Peyer's patch (tissue), 4 donors: ENCODE measurements around the gene CFAP69. TPM values are rescaled to one million over a fixed set of nuclear protein-coding genes. Genes with fewer than 3 reads are reported as not detected.

Experiments used
- DNase-seq, 3 donors: peaks; one replicate each; pipeline ENCODE4 v3.0.0-alpha.2; 2017 to 2019
- H3K27ac ChIP-seq, 4 donors: fragments of 200-600 bp; sonication (generic); one replicate each; pipeline ENCODE4 v1.5.1; 2016 to 2019
- H3K27me3 ChIP-seq, 2 donors: fragments of 200-600 bp; sonication (generic); one replicate each; pipeline ENCODE4 v1.5.1; 2019
- H3K36me3 ChIP-seq, 3 donors: fragments of 200-600 bp; sonication (generic); one replicate each; pipeline ENCODE4 v1.5.1; 2016 to 2019
- H3K4me1 ChIP-seq, 4 donors: fragments of 200-600 bp; sonication (generic); one replicate each; pipeline ENCODE4 v1.5.1; 2016 to 2019
- H3K4me3 ChIP-seq, 4 donors: fragments of 200-600 bp; sonication (generic); 1 replicate in 3 of 4; 2 replicates in 1 of 4; pipeline ENCODE4 v1.5.1; 2016 to 2019; ENCODE audit warnings: mild to moderate bottlenecking in 1 of 4
- H3K9me3 ChIP-seq, 4 donors: fragments of 200-600 bp; sonication (generic); one replicate each; pipeline ENCODE4 v1.5.1; 2016 to 2019; ENCODE audit warnings: mild to moderate bottlenecking in 1 of 4
- POLR2A ChIP-seq, 2 donors: fragments of 450-650 bp; IDR thresholded peaks; one replicate each; pipeline ENCODE4 v1.5.1; 2017; ENCODE audit warnings: antibody characterized with exemption in 2 of 2, mild to moderate bottlenecking in 2 of 2, moderate library complexity in 2 of 2
- total RNA-seq, 4 donors: library from RNA; depleted of rRNA; stranded (reverse); fragments of >200 nt; gene quantifications; one replicate each; pipeline ENCODE4 v1.1.0, GENCODE V29; 2016
- TF ChIP-seq, protein P1 (sequence below), 6 experiments: fragments of 450-650 bp in 4 of 6; fragments of 200-600 bp in 2 of 6; sonication (generic) in 1 of 6; IDR thresholded peaks; one replicate each; pipeline ENCODE4 v1.5.1; 2017 to 2019; ENCODE audit warnings: antibody characterized with exemption in 6 of 6, mild to moderate bottlenecking in 3 of 6, moderate library complexity in 1 of 6

CFAP69 gene
- total RNA-seq, 4 donors from 2014 or later: 2.3 to 15.3 (median 11.9) TPM; not detected in 1

DNA sequence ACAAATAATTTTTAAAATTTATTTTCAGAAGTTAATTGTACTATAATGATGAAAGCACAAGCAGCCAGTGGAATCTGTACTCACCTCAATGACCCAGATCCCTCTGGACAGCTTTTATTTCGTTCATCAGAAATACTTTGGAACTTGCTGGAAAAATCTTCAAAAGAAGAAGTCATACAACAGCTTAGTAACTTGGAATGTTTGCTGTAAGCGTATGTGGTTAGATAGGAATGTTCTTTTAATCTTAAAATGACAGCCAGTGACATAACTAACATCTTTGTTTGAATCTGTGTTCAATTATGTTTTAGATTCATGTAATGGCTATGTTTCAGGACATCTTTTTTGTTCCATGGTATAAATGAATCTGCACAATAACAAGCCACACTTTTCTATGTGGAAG is 26.8 kb downstream of the CFAP69 start:
- Histone ChIP-seq H3K27me3 (no peaks in the 10 kb centered on the region), H3K4me3 (no peak overlapping the region), H3K36me3 (no peaks in the 10 kb centered on the region), H3K9me3 (no peaks in the 10 kb centered on the region), H3K27ac (no peak overlapping the region), H3K4me1 (no peaks in the 10 kb centered on the region)
- TF ChIP-seq, protein P1, sequence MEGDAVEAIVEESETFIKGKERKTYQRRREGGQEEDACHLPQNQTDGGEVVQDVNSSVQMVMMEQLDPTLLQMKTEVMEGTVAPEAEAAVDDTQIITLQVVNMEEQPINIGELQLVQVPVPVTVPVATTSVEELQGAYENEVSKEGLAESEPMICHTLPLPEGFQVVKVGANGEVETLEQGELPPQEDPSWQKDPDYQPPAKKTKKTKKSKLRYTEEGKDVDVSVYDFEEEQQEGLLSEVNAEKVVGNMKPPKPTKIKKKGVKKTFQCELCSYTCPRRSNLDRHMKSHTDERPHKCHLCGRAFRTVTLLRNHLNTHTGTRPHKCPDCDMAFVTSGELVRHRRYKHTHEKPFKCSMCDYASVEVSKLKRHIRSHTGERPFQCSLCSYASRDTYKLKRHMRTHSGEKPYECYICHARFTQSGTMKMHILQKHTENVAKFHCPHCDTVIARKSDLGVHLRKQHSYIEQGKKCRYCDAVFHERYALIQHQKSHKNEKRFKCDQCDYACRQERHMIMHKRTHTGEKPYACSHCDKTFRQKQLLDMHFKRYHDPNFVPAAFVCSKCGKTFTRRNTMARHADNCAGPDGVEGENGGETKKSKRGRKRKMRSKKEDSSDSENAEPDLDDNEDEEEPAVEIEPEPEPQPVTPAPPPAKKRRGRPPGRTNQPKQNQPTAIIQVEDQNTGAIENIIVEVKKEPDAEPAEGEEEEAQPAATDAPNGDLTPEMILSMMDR (IDR thresholded peaks at IDR 0.05): no peak
- TF ChIP-seq POLR2A (IDR thresholded peaks at IDR 0.05): no peak
- no peak for DNase-seq

DNA sequence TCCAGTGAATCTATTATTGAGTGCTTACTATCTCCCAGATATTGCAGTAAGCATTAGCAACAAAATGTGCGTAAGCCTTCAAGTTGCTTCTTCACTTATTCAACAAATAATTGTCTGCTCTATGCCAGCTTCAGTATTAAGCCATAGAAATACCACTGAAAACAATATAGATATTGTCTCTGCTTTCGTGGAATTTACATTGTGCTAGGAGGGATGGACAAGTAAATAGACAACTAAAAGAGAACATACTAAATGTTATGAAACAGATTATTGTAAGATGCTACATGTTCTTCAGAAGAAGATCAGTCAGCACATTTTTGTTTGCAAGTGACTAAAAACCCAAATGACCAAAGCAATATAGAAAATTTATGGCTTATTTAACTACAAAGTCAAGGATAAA is 27.3 kb downstream of the CFAP69 start:
- no peaks in the 10 kb centered on the region for H3K9me3 ChIP-seq
- no peaks in the 10 kb centered on the region for H3K27me3 ChIP-seq

GRCh38 chr7:90274161-90274560 is 29.2 kb downstream of the CFAP69 start:
- no peak overlapping the region for H3K4me3 ChIP-seq

More for the DNA sequence above, 27.3 kb downstream of the CFAP69 start:
- Histone ChIP-seq H3K4me3 (no peak overlapping the region), H3K27ac (no peak overlapping the region), H3K36me3 (no peaks in the 10 kb centered on the region), H3K4me1 (no peaks in the 10 kb centered on the region)
- DNase-seq: no peak
- no peak for TF ChIP-seq POLR2A (IDR thresholded peaks at IDR 0.05)
- TF ChIP-seq, protein P1 (IDR thresholded peaks at IDR 0.05): no peak

DNA sequence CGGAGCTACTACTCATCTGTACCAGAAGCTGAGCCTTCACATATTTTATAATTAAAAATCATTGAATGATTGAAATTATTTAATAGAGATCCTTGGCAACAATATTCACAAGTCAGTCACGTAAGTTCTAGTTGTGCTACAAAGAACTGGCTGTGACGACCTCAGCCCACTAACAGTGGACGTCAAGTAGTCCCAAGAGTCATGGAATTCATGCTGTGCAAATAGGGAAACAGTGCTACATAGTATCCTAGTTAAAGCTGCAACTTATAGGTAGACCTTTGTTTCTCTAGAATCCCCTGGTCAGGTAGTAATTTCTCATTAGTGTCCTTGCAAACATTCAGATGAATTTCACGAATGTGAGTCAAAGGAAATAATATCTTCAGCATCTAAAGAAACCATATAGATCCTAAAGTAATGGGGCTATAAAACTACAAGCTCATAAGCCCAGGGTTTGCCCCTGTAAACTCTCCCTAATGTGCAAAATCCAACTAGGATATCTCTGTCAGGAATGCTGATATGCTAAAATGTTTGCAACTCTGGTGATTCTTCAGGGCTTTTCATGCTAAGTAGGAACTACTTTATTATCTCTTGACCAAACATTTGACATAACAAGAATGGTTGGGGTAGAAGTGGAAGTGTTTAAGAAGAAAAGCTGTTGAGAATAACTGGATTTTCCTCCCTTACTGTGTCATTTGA is 31.2 kb downstream of the CFAP69 start:
- H3K36me3 ChIP-seq: no peaks in the 10 kb centered on the region
- H3K27me3 ChIP-seq: no peaks in the 10 kb centered on the region
- no peaks in the 10 kb centered on the region for H3K4me1 ChIP-seq
- H3K27ac ChIP-seq: no peak overlapping the region
- no peak overlapping the region for H3K4me3 ChIP-seq
- TF ChIP-seq POLR2A (IDR thresholded peaks at IDR 0.05): no peak
- TF ChIP-seq, protein P1 (IDR thresholded peaks at IDR 0.05): no peak
- no peak for DNase-seq
- no peaks in the 10 kb centered on the region for H3K9me3 ChIP-seq

More at GRCh38 chr7:90274161-90274560, 29.2 kb downstream of the CFAP69 start:
- no peak for DNase-seq
- no peak overlapping the region for H3K27ac ChIP-seq
- no peaks in the 10 kb centered on the region for H3K4me1 ChIP-seq
- TF ChIP-seq, protein P1 (IDR thresholded peaks at IDR 0.05): no peak
- no peak for TF ChIP-seq POLR2A (IDR thresholded peaks at IDR 0.05)
- H3K36me3 ChIP-seq: no peaks in the 10 kb centered on the region
- no peaks in the 10 kb centered on the region for H3K27me3 ChIP-seq
- no peaks in the 10 kb centered on the region for H3K9me3 ChIP-seq

DNA sequence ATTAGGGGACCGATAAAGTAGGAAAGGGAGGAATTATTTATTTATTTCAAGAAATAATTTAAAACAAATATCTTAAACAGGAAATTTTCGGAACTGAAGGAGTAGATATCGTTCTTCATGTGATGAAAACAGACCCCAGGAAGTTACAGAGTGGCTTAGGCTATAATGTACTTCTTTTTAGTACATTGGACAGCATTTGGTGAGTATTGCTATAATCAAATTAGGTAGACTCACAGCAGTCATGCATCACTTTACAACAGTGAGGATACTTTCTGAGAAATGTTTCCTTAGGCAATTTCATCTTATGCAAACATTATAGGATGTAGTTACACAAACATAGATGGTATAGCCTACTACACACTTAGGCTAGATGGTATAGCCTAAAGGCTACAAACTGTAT is 43.2 kb downstream of the CFAP69 start:
- Histone ChIP-seq H3K4me3 (no peak overlapping the region), H3K27ac (no peak overlapping the region), H3K4me1 (no peaks in the 10 kb centered on the region), H3K36me3 (peaks cover 0 to 3% (median 0%) of the 10 kb centered on the region in 3 donors), H3K27me3 (no peaks in the 10 kb centered on the region), H3K9me3 (no peaks in the 10 kb centered on the region)
- DNase-seq: no peak
- TF ChIP-seq, protein P1 (IDR thresholded peaks at IDR 0.05): no peak
- no peak for TF ChIP-seq POLR2A (IDR thresholded peaks at IDR 0.05)
